ENCODE results near the gene PSG4.
"Not testable (repeated sequence)": the region's sequence is repeated elsewhere in the genome, so short reads cannot be mapped to it uniquely, and the experiment has no call there.

The PSG4 gene

DNA sequence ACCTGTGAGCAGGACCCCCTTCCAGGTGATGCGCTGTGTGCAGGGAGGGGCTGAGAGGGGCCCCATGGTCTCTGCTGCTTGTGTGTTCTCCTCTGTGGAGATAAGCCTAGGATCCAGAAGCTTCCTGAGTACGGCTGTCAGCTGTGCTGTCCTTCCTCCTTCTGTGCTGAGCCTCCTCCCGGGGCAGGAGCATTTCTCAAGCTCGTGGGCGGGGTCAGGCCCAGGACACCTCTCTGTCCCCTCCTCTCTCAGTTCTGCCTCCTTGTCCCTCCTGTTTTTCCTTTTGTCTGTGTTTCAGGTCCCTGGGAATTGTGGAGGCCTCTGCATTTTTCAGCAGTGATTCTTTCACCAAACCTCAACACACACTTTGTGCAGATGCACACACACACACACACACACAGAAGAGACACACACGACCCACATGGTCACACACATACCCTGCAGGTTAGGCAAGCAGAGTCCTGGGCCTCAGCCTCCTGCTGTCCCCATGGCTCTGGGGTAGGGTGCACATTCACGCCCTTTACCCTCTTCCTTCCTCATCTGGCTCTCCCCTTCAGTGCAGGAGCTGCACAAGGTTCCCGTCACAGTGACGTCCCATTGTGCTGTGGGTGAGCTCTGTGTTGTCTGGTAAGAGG lies at the start of gene PSG4:
PSG4 (minus strand) TSS at position 168 of the 635 bp plus-strand sequence; CDS start at position 66, 102 bp downstream.
- not testable (repeated sequence) for H3K9ac ChIP-seq (ENCODE audit: low read length); H3K4me1 ChIP-seq (ENCODE audit: control insufficient read depth, insufficient read depth, low read length); H3K27me3 ChIP-seq (ENCODE audit: control insufficient read depth, insufficient read depth, low read length); H3K4me3 ChIP-seq (ENCODE audit: low read depth, low read length); H3K9me3 ChIP-seq (ENCODE audit: control insufficient read depth, insufficient read depth, low read depth, low read length); H3K36me3 ChIP-seq (ENCODE audit: control insufficient read depth, insufficient read depth, low read length); H3K27ac ChIP-seq (ENCODE audit: low read depth, low read length)

DNA sequence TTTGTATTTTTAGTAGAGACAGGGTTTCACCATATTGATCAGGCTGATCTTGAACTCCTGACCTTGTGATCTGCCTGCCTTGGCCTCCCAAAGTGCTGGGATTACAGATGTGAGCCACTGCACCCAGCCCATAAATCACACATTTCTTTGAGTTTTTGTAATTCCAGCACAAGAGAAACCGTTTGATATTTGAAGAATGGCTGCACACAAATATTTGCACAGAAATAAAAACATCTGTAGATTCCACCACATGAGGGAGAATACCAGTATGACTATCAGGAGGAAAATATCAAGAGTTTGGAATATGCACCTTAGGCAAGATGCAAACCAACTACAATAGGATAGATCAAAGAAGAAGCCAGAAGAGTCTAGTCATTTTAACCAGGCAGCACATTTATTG lies 46.0 kb upstream of the PSG4 start:
- H3K9ac ChIP-seq (ENCODE audit: low read length); H3K27me3 ChIP-seq (ENCODE audit: control insufficient read depth, insufficient read depth, low read length); H3K4me3 ChIP-seq (ENCODE audit: low read depth, low read length); H3K4me1 ChIP-seq (ENCODE audit: control insufficient read depth, insufficient read depth, low read length); H3K36me3 ChIP-seq (ENCODE audit: control insufficient read depth, insufficient read depth, low read length); H3K27ac ChIP-seq (ENCODE audit: low read depth, low read length): not testable (repeated sequence)
- peaks cover 11% of the 10 kb centered on the region; the same call in 1 of the 2 replicates for H3K9me3 ChIP-seq (ENCODE audit: control insufficient read depth, insufficient read depth, low read depth, low read length)

DNA sequence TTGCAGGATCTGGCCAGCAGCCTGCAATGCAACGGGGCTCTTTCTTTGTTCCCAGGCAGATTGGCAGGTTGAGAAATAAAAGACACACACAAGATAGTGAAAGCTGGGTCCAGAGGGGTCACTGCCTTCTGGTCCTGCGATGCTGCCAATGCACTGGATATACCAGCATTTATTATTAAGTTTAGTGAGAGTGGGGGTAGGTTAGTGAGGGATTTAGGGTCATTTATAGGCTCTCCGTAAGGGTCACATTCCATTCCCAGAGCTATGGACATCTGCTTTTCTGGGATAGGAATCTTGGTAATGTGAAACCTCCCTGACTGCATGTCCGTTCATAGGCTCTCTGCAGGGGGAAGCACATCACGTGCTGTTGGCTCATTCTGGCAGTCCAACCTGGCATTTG lies 44.9 kb upstream of the PSG4 start:
- H3K9ac ChIP-seq (ENCODE audit: low read length); H3K27me3 ChIP-seq (ENCODE audit: control insufficient read depth, insufficient read depth, low read length); H3K36me3 ChIP-seq (ENCODE audit: control insufficient read depth, insufficient read depth, low read length); H3K27ac ChIP-seq (ENCODE audit: low read depth, low read length); H3K4me1 ChIP-seq (ENCODE audit: control insufficient read depth, insufficient read depth, low read length); H3K4me3 ChIP-seq (ENCODE audit: low read depth, low read length): not testable (repeated sequence)
- peaks cover 11% of the 10 kb centered on the region; the same call in 1 of the 2 replicates for H3K9me3 ChIP-seq (ENCODE audit: control insufficient read depth, insufficient read depth, low read depth, low read length)

DNA sequence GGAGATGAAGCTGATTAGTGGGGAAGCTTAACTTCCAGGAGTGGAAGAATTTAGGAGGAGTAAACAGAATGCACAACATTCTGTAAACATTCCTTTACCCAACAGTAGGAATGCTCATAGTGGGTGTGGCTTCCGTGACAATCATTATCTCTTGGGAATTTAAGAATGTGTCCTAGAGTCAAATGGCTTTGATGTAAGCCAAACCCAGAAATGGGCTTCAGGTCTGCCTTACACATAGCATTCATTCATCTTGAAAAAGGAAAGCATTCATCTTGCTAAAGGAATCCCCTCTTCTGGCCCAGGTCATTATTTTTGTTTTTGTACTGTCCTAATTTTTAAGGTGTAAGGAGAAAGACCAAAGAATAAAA lies 43.2 kb upstream of the PSG4 start:
- not testable (repeated sequence) for H3K27me3 ChIP-seq (ENCODE audit: control insufficient read depth, insufficient read depth, low read length); H3K27ac ChIP-seq (ENCODE audit: low read depth, low read length); H3K4me1 ChIP-seq (ENCODE audit: control insufficient read depth, insufficient read depth, low read length); H3K4me3 ChIP-seq (ENCODE audit: low read depth, low read length); H3K9ac ChIP-seq (ENCODE audit: low read length); H3K36me3 ChIP-seq (ENCODE audit: control insufficient read depth, insufficient read depth, low read length)
- peaks cover 11% of the 10 kb centered on the region; the same call in 1 of the 2 replicates for H3K9me3 ChIP-seq (ENCODE audit: control insufficient read depth, insufficient read depth, low read depth, low read length)

DNA sequence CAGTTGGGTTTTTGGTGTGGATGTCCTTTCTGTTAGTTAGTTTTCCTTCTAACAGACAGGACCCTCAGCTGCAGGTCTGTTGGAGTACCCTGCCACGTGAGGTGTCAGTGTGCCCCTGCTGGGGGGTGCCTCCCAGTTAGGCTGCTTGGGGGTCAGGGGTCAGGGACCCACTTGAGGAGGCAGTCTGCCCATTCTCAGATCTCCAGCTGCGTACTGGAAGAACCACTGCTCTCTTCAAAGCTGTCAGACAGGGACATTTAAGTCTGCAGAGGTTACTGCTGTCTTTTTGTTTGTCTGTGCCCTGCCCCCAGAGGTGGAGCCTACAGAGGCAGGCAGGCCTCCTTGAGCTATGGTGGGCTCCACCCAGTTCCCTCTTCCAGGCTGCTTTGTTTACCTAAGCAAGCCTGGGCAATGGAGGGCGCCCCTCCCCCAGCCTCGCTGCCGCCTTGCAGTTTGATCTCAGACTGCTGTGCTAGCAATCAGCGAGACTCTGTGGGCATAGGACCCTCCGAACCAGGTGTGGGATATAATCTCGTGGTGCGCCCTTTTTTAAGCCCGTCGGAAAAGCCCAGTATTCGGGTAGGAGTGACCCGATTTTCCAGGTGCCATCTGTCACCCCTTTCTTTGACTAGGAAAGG lies 41.9 kb upstream of the PSG4 start:
- not testable (repeated sequence) for H3K4me1 ChIP-seq (ENCODE audit: control insufficient read depth, insufficient read depth, low read length); H3K9ac ChIP-seq (ENCODE audit: low read length); H3K27me3 ChIP-seq (ENCODE audit: control insufficient read depth, insufficient read depth, low read length); H3K4me3 ChIP-seq (ENCODE audit: low read depth, low read length); H3K36me3 ChIP-seq (ENCODE audit: control insufficient read depth, insufficient read depth, low read length); H3K27ac ChIP-seq (ENCODE audit: low read depth, low read length)
- H3K9me3 ChIP-seq (ENCODE audit: control insufficient read depth, insufficient read depth, low read depth, low read length): peaks cover 11% of the 10 kb centered on the region; the same call in 1 of the 2 replicates

DNA sequence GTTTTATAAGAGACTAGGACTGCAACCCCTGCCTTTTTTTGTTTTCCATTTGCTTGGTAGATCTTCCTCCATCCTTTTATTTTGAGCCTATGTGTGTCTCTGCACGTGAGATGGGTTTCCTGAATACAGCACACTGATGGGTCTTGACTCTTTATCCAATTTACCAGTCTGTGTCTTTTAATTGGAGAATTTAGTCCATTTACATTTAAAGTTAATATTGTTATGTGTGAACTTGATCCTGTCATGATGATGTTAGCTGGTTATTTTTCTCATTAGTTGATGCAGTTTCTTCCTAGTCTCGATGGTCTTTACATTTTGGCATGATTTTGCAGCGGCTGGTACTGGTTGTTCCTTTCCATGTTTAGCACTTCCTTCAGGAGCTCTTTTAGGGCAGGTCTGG lies 40.4 kb upstream of the PSG4 start:
- H3K36me3 ChIP-seq (ENCODE audit: control insufficient read depth, insufficient read depth, low read length); H3K4me1 ChIP-seq (ENCODE audit: control insufficient read depth, insufficient read depth, low read length); H3K4me3 ChIP-seq (ENCODE audit: low read depth, low read length); H3K9ac ChIP-seq (ENCODE audit: low read length); H3K27me3 ChIP-seq (ENCODE audit: control insufficient read depth, insufficient read depth, low read length); H3K27ac ChIP-seq (ENCODE audit: low read depth, low read length): not testable (repeated sequence)
- peaks cover 11% of the 10 kb centered on the region; the same call in 1 of the 2 replicates for H3K9me3 ChIP-seq (ENCODE audit: control insufficient read depth, insufficient read depth, low read depth, low read length)

DNA sequence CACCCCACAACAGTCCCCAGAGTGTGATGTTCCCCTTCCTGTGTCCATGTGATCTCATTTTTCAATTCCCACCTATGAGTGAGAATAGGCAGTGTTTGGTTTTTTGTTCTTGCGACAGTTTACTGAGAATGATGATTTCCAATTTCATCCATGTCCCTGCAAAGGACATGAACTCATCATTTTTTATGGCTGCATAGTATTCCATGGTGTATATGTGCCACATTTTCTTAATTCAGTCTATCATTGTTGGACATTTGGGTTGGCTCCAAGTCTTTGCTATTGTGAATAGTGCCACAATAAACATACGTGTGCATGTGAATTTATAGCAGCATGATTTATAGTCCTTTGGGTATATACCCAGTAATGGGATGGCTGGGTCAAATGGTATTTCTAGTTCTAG lies 36.8 kb upstream of the PSG4 start:
- not testable (repeated sequence) for H3K4me3 ChIP-seq (ENCODE audit: low read depth, low read length); H3K36me3 ChIP-seq (ENCODE audit: control insufficient read depth, insufficient read depth, low read length); H3K9me3 ChIP-seq (ENCODE audit: control insufficient read depth, insufficient read depth, low read depth, low read length); H3K9ac ChIP-seq (ENCODE audit: low read length); H3K4me1 ChIP-seq (ENCODE audit: control insufficient read depth, insufficient read depth, low read length); H3K27ac ChIP-seq (ENCODE audit: low read depth, low read length); H3K27me3 ChIP-seq (ENCODE audit: control insufficient read depth, insufficient read depth, low read length)

DNA sequence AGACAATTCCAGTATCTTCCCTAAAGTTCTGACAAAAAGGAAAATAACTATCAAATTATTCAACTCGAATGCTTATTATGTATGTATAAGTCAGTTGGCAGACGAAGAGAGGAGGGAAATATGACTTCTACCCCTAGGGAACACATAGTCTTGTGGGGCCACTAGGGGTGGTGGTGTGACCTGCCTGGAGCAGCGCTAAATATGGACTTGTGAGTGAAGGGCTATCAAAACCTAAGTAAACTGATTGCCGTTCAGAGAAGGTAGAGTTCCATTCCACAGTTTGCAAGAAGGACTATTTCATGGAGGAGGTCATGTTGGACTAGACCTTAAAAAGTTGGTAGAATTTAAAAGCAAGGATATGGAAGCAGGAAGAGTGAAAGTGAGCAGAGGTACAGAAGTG lies 32.8 kb upstream of the PSG4 start:
- H3K9me3 ChIP-seq (ENCODE audit: control insufficient read depth, insufficient read depth, low read depth, low read length); H3K27me3 ChIP-seq (ENCODE audit: control insufficient read depth, insufficient read depth, low read length); H3K4me1 ChIP-seq (ENCODE audit: control insufficient read depth, insufficient read depth, low read length); H3K36me3 ChIP-seq (ENCODE audit: control insufficient read depth, insufficient read depth, low read length); H3K9ac ChIP-seq (ENCODE audit: low read length); H3K27ac ChIP-seq (ENCODE audit: low read depth, low read length); H3K4me3 ChIP-seq (ENCODE audit: low read depth, low read length): not testable (repeated sequence)

DNA sequence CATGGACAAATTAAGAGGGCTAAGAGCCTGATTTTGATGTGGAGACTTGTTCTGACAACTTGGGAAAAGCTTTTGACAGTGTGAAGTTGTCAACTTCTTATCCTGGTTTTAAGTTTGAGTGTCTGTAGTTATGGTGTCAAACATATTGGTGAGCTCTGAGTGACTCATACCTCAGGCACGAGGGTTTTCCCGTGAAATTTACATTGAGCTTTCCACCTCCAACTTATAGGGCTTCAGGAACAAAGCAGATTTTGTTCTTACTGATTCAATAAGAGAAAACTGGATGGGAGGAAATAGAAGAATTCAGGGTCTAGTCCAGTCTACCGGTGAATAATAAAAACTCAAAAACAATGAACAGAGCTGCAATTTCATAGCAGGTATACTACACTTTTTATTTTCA lies 30.2 kb upstream of the PSG4 start:
- not testable (repeated sequence) for H3K36me3 ChIP-seq (ENCODE audit: control insufficient read depth, insufficient read depth, low read length); H3K9ac ChIP-seq (ENCODE audit: low read length); H3K4me1 ChIP-seq (ENCODE audit: control insufficient read depth, insufficient read depth, low read length); H3K27me3 ChIP-seq (ENCODE audit: control insufficient read depth, insufficient read depth, low read length); H3K4me3 ChIP-seq (ENCODE audit: low read depth, low read length); H3K27ac ChIP-seq (ENCODE audit: low read depth, low read length); H3K9me3 ChIP-seq (ENCODE audit: control insufficient read depth, insufficient read depth, low read depth, low read length)

DNA sequence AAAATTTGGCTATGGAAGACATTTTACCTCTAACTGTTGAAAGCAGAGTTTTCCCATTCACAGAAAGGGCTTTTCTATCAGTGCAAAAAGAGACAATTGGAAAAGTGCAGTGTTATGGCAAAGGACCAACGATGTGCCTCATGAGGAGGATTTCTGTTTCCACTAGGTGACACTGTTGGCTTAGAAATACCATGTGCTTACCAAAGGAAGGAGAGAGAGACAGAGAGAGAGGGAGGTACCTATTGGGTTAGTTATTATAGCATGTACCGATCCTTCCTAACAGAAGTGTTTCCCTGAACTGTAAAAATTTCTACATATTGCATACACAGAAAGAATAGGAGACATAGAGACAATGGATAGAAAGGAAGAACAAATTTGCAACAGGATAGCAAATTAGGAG lies 23.9 kb upstream of the PSG4 start:
- Histone ChIP-seq H3K36me3 (ENCODE audit: control insufficient read depth, insufficient read depth, low read length) (no peaks in the 10 kb centered on the region), H3K27ac (ENCODE audit: low read depth, low read length) (no peak overlapping the region), H3K9ac (ENCODE audit: low read length) (no peak overlapping the region), H3K4me1 (ENCODE audit: control insufficient read depth, insufficient read depth, low read length) (no peaks in the 10 kb centered on the region), H3K4me3 (ENCODE audit: low read depth, low read length) (no peak overlapping the region), H3K9me3 (ENCODE audit: control insufficient read depth, insufficient read depth, low read depth, low read length) (peaks cover 50% of the 10 kb centered on the region), H3K27me3 (ENCODE audit: control insufficient read depth, insufficient read depth, low read length) (no peaks in the 10 kb centered on the region)

DNA sequence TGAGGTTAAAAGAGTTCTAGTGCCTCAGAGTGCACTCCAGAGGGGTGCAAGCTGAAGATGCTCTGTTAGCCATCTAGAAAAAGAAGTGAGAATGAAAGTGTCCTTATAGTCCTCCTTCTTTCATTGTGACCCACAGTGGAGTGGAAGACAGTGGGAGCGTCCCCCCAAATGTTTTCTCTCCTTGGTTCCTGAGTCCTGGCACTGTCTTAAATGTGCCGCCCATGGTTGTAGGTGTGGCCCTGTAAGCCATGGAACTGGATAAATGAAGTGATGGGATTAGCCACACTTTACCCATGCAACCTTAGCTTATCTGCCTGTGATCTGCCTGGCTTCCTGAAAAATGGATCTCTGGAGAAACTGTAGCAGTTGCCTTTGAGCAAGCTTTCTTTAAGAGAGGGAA lies 23.3 kb upstream of the PSG4 start:
- not testable (repeated sequence) for H3K4me1 ChIP-seq (ENCODE audit: control insufficient read depth, insufficient read depth, low read length); H3K27ac ChIP-seq (ENCODE audit: low read depth, low read length); H3K4me3 ChIP-seq (ENCODE audit: low read depth, low read length); H3K36me3 ChIP-seq (ENCODE audit: control insufficient read depth, insufficient read depth, low read length); H3K9ac ChIP-seq (ENCODE audit: low read length); H3K27me3 ChIP-seq (ENCODE audit: control insufficient read depth, insufficient read depth, low read length)
- H3K9me3 ChIP-seq (ENCODE audit: control insufficient read depth, insufficient read depth, low read depth, low read length): peaks cover 53% of the 10 kb centered on the region
